Measurements from ENCODE around the gene SUN1. TPM values are rescaled to one million over a fixed set of nuclear protein-coding genes. Genes with fewer than 3 reads are reported as not detected.

The SUN1 gene
- total RNA-seq, 1 donor from 2014 or later = 121 TPM

DNA sequence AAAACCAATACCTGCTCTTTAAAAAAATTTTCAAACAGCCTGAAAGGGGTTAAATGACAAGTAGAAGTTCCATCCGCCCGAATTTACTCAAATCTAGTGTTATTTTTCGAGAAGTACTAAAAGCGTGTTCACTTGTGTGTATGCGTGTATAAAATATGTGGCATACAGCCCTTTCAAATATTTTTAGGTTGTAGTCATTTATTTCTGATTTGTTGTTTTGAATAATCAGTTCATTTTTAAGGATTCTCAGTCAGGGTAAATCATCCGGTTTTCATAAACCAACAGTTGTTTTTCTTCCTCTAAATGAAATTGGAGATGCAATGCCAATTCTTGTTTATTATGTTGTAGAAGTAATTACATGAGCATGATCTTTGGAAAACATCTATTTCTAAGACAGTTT is 6.9 kb upstream of the SUN1 start:
- peaks cover 43% of the 10 kb centered on the region for H3K4me1 Mint-ChIP-seq (ENCODE audit: unreplicated experiment)
- DNase-seq (ENCODE audit: extremely low spot score, unreplicated experiment) = no peak
- H3K27me3 Mint-ChIP-seq = no peaks in the 10 kb centered on the region
- H3K27ac Mint-ChIP-seq = no peak overlapping the region
- TF ChIP-seq CTCF (conservative IDR thresholded peaks at IDR 0.05) = no peak
- H3K9me3 Mint-ChIP-seq = no peaks in the 10 kb centered on the region
- peaks cover 17% of the 10 kb centered on the region for H3K36me3 Mint-ChIP-seq
- H3K4me3 Mint-ChIP-seq = no peak overlapping the region

DNA sequence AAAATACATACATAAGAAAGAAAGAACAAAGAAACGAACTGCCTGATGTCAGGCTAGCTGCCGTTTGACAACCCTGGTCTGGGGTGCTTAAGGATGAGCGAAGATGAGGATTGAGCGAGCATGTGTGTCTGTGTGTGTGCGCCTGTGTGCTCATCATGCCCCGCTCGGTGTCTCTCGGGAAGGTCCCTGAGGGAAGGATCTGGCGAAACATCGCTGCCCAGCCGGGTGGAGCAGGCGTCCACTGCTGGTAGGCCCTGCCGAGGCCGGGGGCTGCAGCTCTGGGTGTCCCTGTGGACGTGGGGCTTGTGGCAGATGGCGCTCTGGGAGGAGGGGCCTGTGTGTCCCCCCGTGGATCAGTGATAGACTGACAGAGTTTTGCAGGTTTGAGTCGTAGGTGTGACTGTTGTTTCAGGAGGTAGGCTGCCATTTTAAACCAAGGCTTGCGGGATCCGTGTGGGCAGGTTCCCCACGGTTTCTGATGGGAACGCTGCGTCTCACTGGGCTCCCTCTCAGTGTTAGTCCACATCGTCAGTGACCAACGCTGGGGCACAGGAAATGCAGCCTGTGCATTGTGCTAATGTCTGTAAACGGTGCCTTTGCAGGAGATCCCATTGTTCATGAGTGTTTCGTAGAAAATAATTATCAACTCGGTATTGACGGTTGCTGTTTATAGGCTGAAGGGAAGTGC is 5.9 kb upstream of the SUN1 start:
- DNase-seq (ENCODE audit: extremely low spot score, unreplicated experiment) = no peak
- Mint-ChIP-seq H3K9me3 (no peaks in the 10 kb centered on the region), H3K27ac (no peak overlapping the region), H3K4me3 (no peak overlapping the region), H3K36me3 (peaks cover 11% of the 10 kb centered on the region), H3K4me1 (ENCODE audit: unreplicated experiment) (peaks cover 41% of the 10 kb centered on the region), H3K27me3 (no peaks in the 10 kb centered on the region)
- TF ChIP-seq CTCF (conservative IDR thresholded peaks at IDR 0.05) = no peak

- DNase-seq (ENCODE audit: extremely low spot score, unreplicated experiment) = no peak
- H3K27me3 Mint-ChIP-seq = no peaks in the 10 kb centered on the region
- H3K36me3 Mint-ChIP-seq = peaks cover 7% of the 10 kb centered on the region
- TF ChIP-seq CTCF (conservative IDR thresholded peaks at IDR 0.05) = no peak
- no peak overlapping the region for H3K4me3 Mint-ChIP-seq
- peak overlapping the region; percentile 31 for H3K27ac Mint-ChIP-seq
- H3K4me1 Mint-ChIP-seq (ENCODE audit: unreplicated experiment) = peaks cover 37% of the 10 kb centered on the region
- H3K9me3 Mint-ChIP-seq = no peaks in the 10 kb centered on the region
Observed at GRCh38 chr7:828793-829561, 3.3 kb upstream of the SUN1 start.

DNA sequence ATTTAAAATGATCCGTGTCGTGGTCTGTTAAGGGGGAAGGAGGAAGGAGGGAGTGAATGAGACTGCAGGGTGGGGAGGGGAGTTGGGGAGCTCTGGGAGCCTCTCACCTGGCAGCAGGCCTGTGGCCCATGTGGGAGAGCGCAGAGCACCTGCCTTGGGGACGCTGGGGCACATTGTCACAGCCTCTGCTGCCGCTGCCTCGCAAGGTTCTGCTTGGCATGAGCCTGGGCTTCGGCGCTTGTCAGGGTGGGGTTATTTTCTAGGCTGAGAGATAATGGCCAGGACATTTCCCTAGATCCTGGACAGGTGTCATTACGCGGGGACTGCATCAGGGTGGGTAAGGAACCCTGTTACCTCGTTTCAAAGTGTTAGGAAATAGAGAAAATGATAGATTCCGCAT is 2.2 kb upstream of the SUN1 start:
- Mint-ChIP-seq H3K4me3 (peak overlapping the region; percentile 75), H3K27me3 (no peaks in the 10 kb centered on the region), H3K36me3 (peaks cover 3% of the 10 kb centered on the region), H3K4me1 (ENCODE audit: unreplicated experiment) (peaks cover 32% of the 10 kb centered on the region), H3K9me3 (no peaks in the 10 kb centered on the region), H3K27ac (peak overlapping the region; percentile 99)
- TF ChIP-seq CTCF (conservative IDR thresholded peaks at IDR 0.05) = no peak
- DNase-seq (ENCODE audit: extremely low spot score, unreplicated experiment) = no peak

DNA sequence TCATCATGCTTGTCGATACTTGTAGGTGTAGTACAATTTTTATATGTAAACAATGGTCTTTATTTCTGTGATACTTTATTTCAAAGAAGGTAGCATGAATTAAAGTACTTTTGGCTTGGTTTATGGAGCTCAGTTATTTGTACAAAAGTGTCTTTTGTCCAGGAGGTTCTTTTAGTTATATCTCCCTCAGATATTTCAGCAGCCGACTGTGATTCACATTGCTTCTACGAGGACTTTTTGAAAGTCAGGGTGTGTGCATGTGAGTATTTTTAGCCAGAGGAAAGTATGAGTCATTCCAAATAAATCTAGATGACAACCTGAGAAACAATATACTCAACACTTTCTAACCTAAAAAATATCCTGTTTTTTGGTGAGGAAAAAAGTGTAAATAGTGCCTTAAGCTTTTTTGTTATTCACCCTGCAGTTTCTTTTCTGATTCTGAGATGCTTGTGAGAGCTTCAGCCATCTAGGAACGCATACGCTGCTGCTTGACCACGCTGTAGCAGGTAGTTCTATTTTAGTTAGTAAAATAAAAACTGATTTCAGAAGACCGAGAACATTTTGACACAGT is 595 bp upstream of the SUN1 start:
- Mint-ChIP-seq H3K4me3 (peak overlapping the region; percentile 78), H3K27ac (peak overlapping the region; percentile 99), H3K36me3 (peaks cover 7% of the 10 kb centered on the region), H3K4me1 (ENCODE audit: unreplicated experiment) (peaks cover 36% of the 10 kb centered on the region), H3K9me3 (no peaks in the 10 kb centered on the region), H3K27me3 (no peaks in the 10 kb centered on the region)
- TF ChIP-seq CTCF (conservative IDR thresholded peaks at IDR 0.05) = no peak
- no peak for DNase-seq (ENCODE audit: extremely low spot score, unreplicated experiment)
